Neural cell (in vitro differentiated cells): ENCODE data around the gene DDX25. TPM values are rescaled to one million over a fixed set of nuclear protein-coding genes. Genes with fewer than 3 reads are reported as not detected.

Experiments
- H2AFZ ChIP-seq: fragments of 200-600, 300-800 bp; sonication (generic), shearing (Covaris generic); 2 replicates; pipeline ENCODE4 v1.6.0; 2014; ENCODE audit warnings: low read depth, mild to moderate bottlenecking, antibody characterized with exemption, low read length, moderate library complexity
- H3F3A ChIP-seq: fragments of 200-600 bp; shearing (Covaris generic); 2 replicates; pipeline ENCODE4 v1.6.1; 2016; ENCODE audit warnings: mild to moderate bottlenecking, moderate library complexity, mixed read lengths, antibody characterized with exemption, low read length; ENCODE audit not compliant: insufficient read depth, poor library complexity, severe bottlenecking
- H3K27ac ChIP-seq: fragments of 200-600, 300-800 bp; sonication (generic), shearing (Covaris generic); 2 replicates; pipeline ENCODE4 v1.5.1; 2014; ENCODE audit warnings: mild to moderate bottlenecking, low read length, moderate library complexity
- H3K27me3 ChIP-seq: fragments of 300-800, 200-600 bp; sonication (generic), shearing (Covaris generic); 2 replicates; pipeline ENCODE4 v1.6.0; 2014; ENCODE audit warnings: mild to moderate bottlenecking, low read depth, low read length, moderate library complexity; ENCODE audit not compliant: insufficient read depth
- H3K36me3 ChIP-seq: fragments of 300-800, 200-600 bp; sonication (generic), shearing (Covaris generic); 2 replicates; pipeline ENCODE4 v1.5.1; 2014; ENCODE audit warnings: mild to moderate bottlenecking, antibody characterized with exemption, low read length, moderate library complexity; ENCODE audit not compliant: insufficient read depth
- H3K4me2 ChIP-seq: fragments of 300-800, 200-600 bp; sonication (generic), shearing (Covaris generic); 2 replicates; pipeline ENCODE4 v1.6.0; 2014; ENCODE audit warnings: mild to moderate bottlenecking, low read length
- H3K4me3 ChIP-seq: fragments of 300-800, 200-600 bp; sonication (generic), shearing (Covaris generic); 2 replicates; pipeline ENCODE4 v1.5.1; 2014; ENCODE audit warnings: mild to moderate bottlenecking, low read length, moderate library complexity
- H3K79me2 ChIP-seq: fragments of 200-600 bp; shearing (Covaris generic); replicated peaks from 2 replicates; pipeline ENCODE4 v1.6.0; 2014; ENCODE audit warnings: mild to moderate bottlenecking, low read length, moderate library complexity; ENCODE audit not compliant: insufficient read depth
- H3K9ac ChIP-seq: fragments of 300-800, 200-600 bp; sonication (generic), shearing (Covaris generic); 2 replicates; pipeline ENCODE4 v1.6.1; 2016; ENCODE audit warnings: mild to moderate bottlenecking, low read length, mixed read lengths
- H3K9me2 ChIP-seq: fragments of 200-600 bp; shearing (Covaris generic); 2 replicates; pipeline ENCODE4 v1.6.1; 2016; ENCODE audit warnings: mild to moderate bottlenecking, low read length, mixed read lengths; ENCODE audit not compliant: insufficient read depth
- H3K9me3 ChIP-seq: fragments of 200-600, 300-800 bp; sonication (generic), shearing (Covaris generic); 2 replicates; pipeline ENCODE4 v1.6.1; 2016; ENCODE audit warnings: mild to moderate bottlenecking, mixed run types, low read length, moderate library complexity, mixed read lengths
- H4K20me1 ChIP-seq: fragments of 200-600 bp; shearing (Covaris generic); 2 replicates; pipeline ENCODE4 v1.6.1; 2016; ENCODE audit warnings: mild to moderate bottlenecking, mixed run types; ENCODE audit not compliant: insufficient read depth
- EP300 ChIP-seq: fragments of 450-650 bp; conservative IDR thresholded peaks from 2 replicates; pipeline ENCODE4 v1.6.1; 2014; ENCODE audit warnings: antibody characterized with exemption, mild to moderate bottlenecking, moderate library complexity; ENCODE audit not compliant: poor library complexity, severe bottlenecking
- EZH2 ChIP-seq: fragments of 200-600, 300-800 bp; shearing (Covaris generic), sonication (generic); IDR thresholded peaks from 2 replicates; pipeline ENCODE4 v1.6.1; 2014; ENCODE audit warnings: antibody characterized with exemption, low read length, borderline replicate concordance, mild to moderate bottlenecking; ENCODE audit not compliant: insufficient read depth, poor library complexity, severe bottlenecking
- MXI1 ChIP-seq: fragments of 450-650 bp; conservative IDR thresholded peaks from 2 replicates; pipeline ENCODE4 v1.6.1; 2014; ENCODE audit warnings: antibody characterized with exemption, mild to moderate bottlenecking; ENCODE audit not compliant: poor library complexity, severe bottlenecking
- POLR2AphosphoS5 ChIP-seq: IDR thresholded peaks from 2 replicates; pipeline ENCODE4 v1.6.1; 2012
- RAD21 ChIP-seq: fragments of 450-650 bp; conservative IDR thresholded peaks from 2 replicates; pipeline ENCODE4 v1.6.1; 2014; ENCODE audit warnings: antibody characterized with exemption, mild to moderate bottlenecking, moderate library complexity
- SMC3 ChIP-seq: fragments of 450-650 bp; conservative IDR thresholded peaks from 2 replicates; pipeline ENCODE4 v1.6.1; 2014; ENCODE audit warnings: antibody characterized with exemption, mild to moderate bottlenecking, moderate library complexity; ENCODE audit not compliant: poor library complexity
- TAF1 ChIP-seq: IDR thresholded peaks from 2 replicates; pipeline ENCODE4 v1.6.1; 2012; ENCODE audit warnings: low read depth
- polyA plus RNA-seq: library from polyadenylated mRNA; depleted of rRNA; stranded (reverse); fragments of >200 nt; gene quantifications from 2 replicates; pipeline ENCODE4 v1.2.3, GENCODE V29; 2014
- TF ChIP-seq, protein P1 (sequence below): IDR thresholded peaks from 2 replicates; pipeline ENCODE4 v1.6.1; 2012; ENCODE audit warnings: borderline replicate concordance
- TF ChIP-seq, protein P2 (sequence below): fragments of 450-650 bp; IDR thresholded peaks from 2 replicates; pipeline ENCODE4 v1.5.1; 2014; ENCODE audit warnings: antibody characterized with exemption, mild to moderate bottlenecking, moderate library complexity; ENCODE audit not compliant: poor library complexity, severe bottlenecking

Gene DDX25
- polyA plus RNA-seq, 1 donor from 2014 or later = 66.4 TPM

DNA sequence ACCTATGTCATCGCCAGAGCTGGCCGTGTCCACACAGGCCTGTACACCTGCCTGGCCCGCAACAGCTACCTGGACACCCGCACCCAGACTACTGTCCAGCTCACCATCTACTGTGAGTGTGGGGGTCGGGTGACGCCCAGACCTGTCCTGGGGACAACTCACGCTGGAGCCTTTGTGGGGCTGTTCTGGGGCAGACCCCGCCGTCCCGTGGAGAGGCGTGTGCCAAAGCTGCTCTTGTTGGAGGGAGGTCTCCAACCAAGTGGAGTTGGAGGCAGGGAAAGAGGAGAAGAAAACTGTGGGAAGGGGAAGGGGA is 45.8 kb downstream of the DDX25 start:
- Histone ChIP-seq H3K36me3 (no peaks in the 10 kb centered on the region), H3K9me2 (no peaks in the 10 kb centered on the region), H3K79me2 (no peaks in the 10 kb centered on the region), H2AFZ (no peak overlapping the region), H3F3A (no peaks in the 10 kb centered on the region), H3K27me3 (no peaks in the 10 kb centered on the region), H4K20me1 (no peaks in the 10 kb centered on the region), H3K4me2 (no peak overlapping the region), H3K9me3 (no peaks in the 10 kb centered on the region), H3K27ac (no peak overlapping the region), H3K9ac (no peak overlapping the region), H3K4me3 (no peak overlapping the region)
- TF ChIP-seq EZH2 = no peak
- TF ChIP-seq, protein P1, sequence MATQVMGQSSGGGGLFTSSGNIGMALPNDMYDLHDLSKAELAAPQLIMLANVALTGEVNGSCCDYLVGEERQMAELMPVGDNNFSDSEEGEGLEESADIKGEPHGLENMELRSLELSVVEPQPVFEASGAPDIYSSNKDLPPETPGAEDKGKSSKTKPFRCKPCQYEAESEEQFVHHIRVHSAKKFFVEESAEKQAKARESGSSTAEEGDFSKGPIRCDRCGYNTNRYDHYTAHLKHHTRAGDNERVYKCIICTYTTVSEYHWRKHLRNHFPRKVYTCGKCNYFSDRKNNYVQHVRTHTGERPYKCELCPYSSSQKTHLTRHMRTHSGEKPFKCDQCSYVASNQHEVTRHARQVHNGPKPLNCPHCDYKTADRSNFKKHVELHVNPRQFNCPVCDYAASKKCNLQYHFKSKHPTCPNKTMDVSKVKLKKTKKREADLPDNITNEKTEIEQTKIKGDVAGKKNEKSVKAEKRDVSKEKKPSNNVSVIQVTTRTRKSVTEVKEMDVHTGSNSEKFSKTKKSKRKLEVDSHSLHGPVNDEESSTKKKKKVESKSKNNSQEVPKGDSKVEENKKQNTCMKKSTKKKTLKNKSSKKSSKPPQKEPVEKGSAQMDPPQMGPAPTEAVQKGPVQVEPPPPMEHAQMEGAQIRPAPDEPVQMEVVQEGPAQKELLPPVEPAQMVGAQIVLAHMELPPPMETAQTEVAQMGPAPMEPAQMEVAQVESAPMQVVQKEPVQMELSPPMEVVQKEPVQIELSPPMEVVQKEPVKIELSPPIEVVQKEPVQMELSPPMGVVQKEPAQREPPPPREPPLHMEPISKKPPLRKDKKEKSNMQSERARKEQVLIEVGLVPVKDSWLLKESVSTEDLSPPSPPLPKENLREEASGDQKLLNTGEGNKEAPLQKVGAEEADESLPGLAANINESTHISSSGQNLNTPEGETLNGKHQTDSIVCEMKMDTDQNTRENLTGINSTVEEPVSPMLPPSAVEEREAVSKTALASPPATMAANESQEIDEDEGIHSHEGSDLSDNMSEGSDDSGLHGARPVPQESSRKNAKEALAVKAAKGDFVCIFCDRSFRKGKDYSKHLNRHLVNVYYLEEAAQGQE = no peak
- TF ChIP-seq RAD21 = no peak
- TF ChIP-seq EP300 = no peak

DNA sequence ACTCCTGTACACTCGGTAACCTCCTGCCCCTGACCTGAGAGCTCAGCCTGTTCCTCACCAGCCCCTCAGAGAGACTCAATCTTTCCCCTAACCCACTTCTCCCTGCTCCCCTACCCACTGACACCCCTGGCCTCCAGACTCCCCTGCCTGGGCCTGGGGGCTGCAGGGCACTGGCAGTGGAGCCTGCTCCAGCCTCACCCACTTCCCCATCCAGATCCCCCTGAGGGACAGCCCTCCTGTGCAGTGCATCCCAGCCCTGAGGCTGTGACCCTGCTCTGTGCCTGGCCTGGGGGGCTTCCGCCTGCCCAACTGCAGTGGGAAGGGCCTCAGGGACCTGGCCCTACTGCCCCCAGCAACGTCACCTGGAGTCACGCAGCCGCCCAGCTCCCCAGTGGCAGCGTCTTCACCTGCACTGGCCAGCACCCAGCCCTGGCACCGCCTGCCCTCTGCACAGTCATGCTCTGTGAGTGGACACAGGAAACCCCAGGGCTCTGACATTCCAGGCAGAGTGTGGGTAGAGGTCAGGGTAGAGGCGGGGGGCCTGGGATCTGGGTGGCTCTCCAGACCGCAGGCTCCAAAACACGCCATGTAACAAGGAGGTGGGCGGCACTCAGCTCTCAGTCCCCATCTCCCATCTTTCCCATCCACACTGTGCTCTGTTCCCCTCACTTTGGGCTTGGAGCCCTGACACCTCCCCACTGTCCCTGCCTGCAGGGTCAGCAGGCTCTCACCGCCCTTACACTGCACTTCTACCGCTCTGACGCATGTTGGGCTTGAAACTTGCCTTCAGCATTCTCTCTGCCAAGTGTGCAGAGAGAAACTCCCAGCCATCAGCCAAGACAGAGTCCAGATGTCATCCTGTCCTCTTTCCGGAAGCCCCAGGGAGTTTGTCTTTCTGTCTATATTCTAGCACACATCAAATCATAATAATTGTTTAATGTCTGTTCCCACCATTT is 46.7 kb downstream of the DDX25 start:
- H3K9ac ChIP-seq = no peak overlapping the region
- H3K36me3 ChIP-seq = no peaks in the 10 kb centered on the region
- no peaks in the 10 kb centered on the region for H4K20me1 ChIP-seq
- no peak overlapping the region for H3K4me2 ChIP-seq
- H3K9me3 ChIP-seq = no peaks in the 10 kb centered on the region
- H3K9me2 ChIP-seq = no peaks in the 10 kb centered on the region
- no peak overlapping the region for H3K4me3 ChIP-seq
- no peaks in the 10 kb centered on the region for H3K79me2 ChIP-seq
- H3F3A ChIP-seq = no peaks in the 10 kb centered on the region
- no peak overlapping the region for H3K27ac ChIP-seq
- TF ChIP-seq, protein P1 = no peak
- TF ChIP-seq SMC3 = no peak
- TF ChIP-seq RAD21 = no peak
- TF ChIP-seq EP300 = no peak
- TF ChIP-seq POLR2AphosphoS5 = no peak
- TF ChIP-seq, protein P2, sequence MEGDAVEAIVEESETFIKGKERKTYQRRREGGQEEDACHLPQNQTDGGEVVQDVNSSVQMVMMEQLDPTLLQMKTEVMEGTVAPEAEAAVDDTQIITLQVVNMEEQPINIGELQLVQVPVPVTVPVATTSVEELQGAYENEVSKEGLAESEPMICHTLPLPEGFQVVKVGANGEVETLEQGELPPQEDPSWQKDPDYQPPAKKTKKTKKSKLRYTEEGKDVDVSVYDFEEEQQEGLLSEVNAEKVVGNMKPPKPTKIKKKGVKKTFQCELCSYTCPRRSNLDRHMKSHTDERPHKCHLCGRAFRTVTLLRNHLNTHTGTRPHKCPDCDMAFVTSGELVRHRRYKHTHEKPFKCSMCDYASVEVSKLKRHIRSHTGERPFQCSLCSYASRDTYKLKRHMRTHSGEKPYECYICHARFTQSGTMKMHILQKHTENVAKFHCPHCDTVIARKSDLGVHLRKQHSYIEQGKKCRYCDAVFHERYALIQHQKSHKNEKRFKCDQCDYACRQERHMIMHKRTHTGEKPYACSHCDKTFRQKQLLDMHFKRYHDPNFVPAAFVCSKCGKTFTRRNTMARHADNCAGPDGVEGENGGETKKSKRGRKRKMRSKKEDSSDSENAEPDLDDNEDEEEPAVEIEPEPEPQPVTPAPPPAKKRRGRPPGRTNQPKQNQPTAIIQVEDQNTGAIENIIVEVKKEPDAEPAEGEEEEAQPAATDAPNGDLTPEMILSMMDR = no peak
- TF ChIP-seq EZH2 = no peak
- TF ChIP-seq MXI1 = no peak
- no peak for TF ChIP-seq TAF1
- H2AFZ ChIP-seq = no peak overlapping the region
- no peaks in the 10 kb centered on the region for H3K27me3 ChIP-seq
